ENCODE results near the gene HSPG2.

DNA sequence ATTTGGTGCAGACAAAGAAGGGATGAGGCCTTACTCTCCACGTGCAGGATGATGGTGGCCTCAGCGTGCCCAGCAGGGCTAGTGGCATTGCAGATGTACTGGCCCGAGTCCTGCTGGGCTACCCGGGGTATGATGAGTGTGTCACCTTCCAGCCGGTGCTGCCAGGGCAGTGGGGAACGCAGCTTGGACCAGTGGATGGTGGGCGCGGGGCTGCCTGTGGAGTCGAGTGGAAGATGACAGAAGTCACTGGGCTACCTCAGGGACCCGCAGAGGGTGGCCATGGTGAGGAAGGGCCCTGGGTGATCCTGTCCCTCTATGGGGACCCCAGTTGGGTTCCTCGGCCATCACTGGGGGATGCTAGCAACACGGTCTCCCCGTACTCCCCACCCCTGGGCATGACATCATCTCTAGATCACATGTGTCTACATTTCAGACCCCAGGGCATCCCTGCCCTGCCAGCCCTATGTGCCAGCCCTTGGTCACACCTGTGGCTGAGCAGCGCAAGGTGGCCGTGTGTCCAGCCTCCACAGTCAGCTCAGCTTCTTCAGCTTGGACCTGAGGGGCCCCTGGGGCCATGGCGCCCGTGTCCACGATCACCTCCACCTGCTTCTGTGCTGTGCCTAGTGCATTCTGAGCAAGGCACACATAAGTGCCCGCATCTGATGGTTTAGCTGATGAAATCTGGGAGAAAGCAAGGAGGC lies 97.6 kb downstream of the HSPG2 start:
- no peak for TF ChIP-seq POLR2A (IDR thresholded peaks at IDR 0.05; ENCODE audit: low read depth, low read length)
- TF ChIP-seq POLR2AphosphoS5 (IDR thresholded peaks at IDR 0.05; ENCODE audit: low read depth, low read length), result no peak
- no peak for TF ChIP-seq TAF1 (IDR thresholded peaks at IDR 0.05; ENCODE audit: low read depth, low read length)
- TF ChIP-seq SPI1 (IDR thresholded peaks at IDR 0.05; ENCODE audit: low read depth, low read length), result no peak
- no peak for TF ChIP-seq POU2F2 (IDR thresholded peaks at IDR 0.05; ENCODE audit: low read depth, low read length)

Data from GM12891 (cell line).